HepG2 (cell line): ENCODE results near the gene HHIPL1.

Experiments
- EP300 ChIP-seq, 3 experiments: sonication (generic) in 1 of 3; formaldehyde crosslinking in 1 of 3; IDR thresholded peaks; 2 replicates each; pipeline versions ENCODE4 v1.5.1 to v1.6.1; 2011 to 2020; ENCODE audit warnings: low read depth in 2 of 3, low read length in 2 of 3, borderline replicate concordance in 1 of 3, improper control_type of control experiment in 1 of 3, mild to moderate bottlenecking in 1 of 3, missing genetic modification reagents in 1 of 3, moderate library complexity in 1 of 3
- HMG20A ChIP-seq: IDR thresholded peaks from 2 replicates; pipeline ENCODE4 v1.6.1; 2016; ENCODE audit warnings: borderline replicate concordance

DNA sequence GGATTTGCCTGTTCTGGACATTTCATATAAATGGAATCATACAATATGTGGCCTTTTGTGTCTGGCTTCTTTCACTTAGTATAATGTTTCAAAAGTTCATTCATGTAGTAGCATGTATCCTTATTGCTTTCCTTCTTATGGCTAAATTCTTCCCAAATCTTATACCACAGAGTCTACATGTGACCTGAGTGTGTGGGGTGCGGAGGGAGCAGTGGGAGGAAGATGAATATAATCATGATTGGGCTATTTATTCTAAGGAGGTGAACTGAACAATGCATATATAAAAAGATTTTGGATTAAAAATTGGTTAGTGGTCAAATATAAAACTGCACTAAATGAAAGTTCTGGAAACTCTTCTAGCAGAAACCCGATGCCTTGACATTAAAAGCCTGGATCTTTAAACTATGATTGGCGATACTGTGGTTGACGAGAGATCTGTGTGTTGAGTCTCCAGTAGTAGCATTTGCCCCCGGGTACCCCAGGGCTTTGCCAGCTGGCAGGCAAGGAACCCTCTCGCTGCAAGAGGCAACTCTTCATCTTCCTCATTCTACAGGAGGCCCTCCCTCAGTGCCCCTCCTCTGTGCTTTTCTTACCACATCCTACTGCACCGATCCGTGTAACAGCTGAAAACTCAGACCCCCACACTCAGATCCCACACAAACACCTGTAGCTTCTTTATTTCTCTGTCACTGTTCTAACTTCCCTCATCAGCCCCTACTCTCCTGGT lies 41.8 kb downstream of the HHIPL1 start:
- no peak for TF ChIP-seq HMG20A
- no peak for TF ChIP-seq EP300 (IDR thresholded peaks at IDR 0.05; ENCODE audit: low read depth in 2 of 2, low read length in 2 of 2)
- TF ChIP-seq EP300 (CRISPR knock-in tag; IDR thresholded peaks at IDR 0.05; ENCODE audit: borderline replicate concordance) = no peak
